ENCODE measurements around the gene DLST.

DLST gene

GRCh38 chr14:74942181-74942580 is 60.5 kb downstream of the DLST start:
- DNase-seq = no peak

- no peak for DNase-seq
These were observed 60.9 kb downstream of the DLST start for GRCh38 chr14:74942608-74943007.

GRCh38 chr14:74945261-74945851 is 63.6 kb downstream of the DLST start:
- no peak for DNase-seq

- peak; percentile 45 for DNase-seq
These were observed 64.3 kb downstream of the DLST start for GRCh38 chr14:74945852-74946658.

- DNase-seq = no peak
These were observed 65.1 kb downstream of the DLST start for GRCh38 chr14:74946659-74947281.

GRCh38 chr14:74947353-74948227 is 65.9 kb downstream of the DLST start:
- no peak for DNase-seq

GRCh38 chr14:74948228-74949175 is 66.8 kb downstream of the DLST start:
- no peak for DNase-seq

GRCh38 chr14:74949191-74949601 is 67.5 kb downstream of the DLST start:
- DNase-seq = no peak

- no peak for DNase-seq
These were observed 68.3 kb downstream of the DLST start for GRCh38 chr14:74949859-74950573.

- DNase-seq = no peak
These were observed 69.2 kb downstream of the DLST start for GRCh38 chr14:74950795-74951442.

- no peak for DNase-seq
These were observed 69.9 kb downstream of the DLST start for GRCh38 chr14:74951443-74952179.

GRCh38 chr14:74952180-74952665 is 70.5 kb downstream of the DLST start:
- DNase-seq = no peak

GRCh38 chr14:74952697-74953484 is 71.2 kb downstream of the DLST start:
- no peak for DNase-seq

All from T1000 (cell line).